DND-41 (cell line): ENCODE data around the gene GOLGA6L9.
"Not testable (repeated sequence)": the region's sequence is repeated elsewhere in the genome, so short reads cannot be mapped to it uniquely, and the experiment has no call there.

ENCODE experiments used
- ATAC-seq: fragments of 200-7000 bp; cut with Tn5 transposase; 3 replicates; pipeline ENCODE4 v1.9.1; 2021; ENCODE audit warnings: low read depth; ENCODE audit not compliant: insufficient read depth
- DNase-seq: peaks from one replicate; pipeline ENCODE4 v3.0.0-alpha.2; 2020
- H2AFZ ChIP-seq: 2 replicates; pipeline ENCODE4 v1.6.0; 2012; ENCODE audit warnings: low read depth, low read length
- H3K27ac ChIP-seq: 2 replicates; pipeline ENCODE4 v1.5.1; 2012; ENCODE audit warnings: low read length, inconsistent platforms
- H3K27me3 ChIP-seq: fragments of 200-600 bp; sonication (generic); 2 replicates; pipeline ENCODE4 v1.6.0; 2012; ENCODE audit warnings: low read length, mild to moderate bottlenecking, inconsistent platforms; ENCODE audit not compliant: insufficient read depth, poor library complexity
- H3K36me3 ChIP-seq: 2 replicates; pipeline ENCODE4 v1.5.1; 2012; ENCODE audit warnings: low read length, inconsistent platforms; ENCODE audit not compliant: insufficient read depth
- H3K4me1 ChIP-seq: 2 replicates; pipeline ENCODE4 v1.5.1; 2012; ENCODE audit warnings: mild to moderate bottlenecking, low read length; ENCODE audit not compliant: insufficient read depth
- H3K4me2 ChIP-seq: 2 replicates; pipeline ENCODE4 v1.6.0; 2012; ENCODE audit warnings: mild to moderate bottlenecking, moderate library complexity, low read length, inconsistent platforms; ENCODE audit not compliant: insufficient read depth
- H3K4me3 ChIP-seq, 2 experiments: fragments of 200-600 bp in 1 of 2; shearing (Covaris generic) in 1 of 2; 2 replicates each; pipeline ENCODE4 v1.5.1; 2012 to 2016; ENCODE audit warnings: inconsistent platforms in 2 of 2, low read length in 2 of 2, mild to moderate bottlenecking in 2 of 2, low read depth in 1 of 2, moderate library complexity in 1 of 2
- H3K79me2 ChIP-seq: 2 replicates; pipeline ENCODE4 v1.6.0; 2012; ENCODE audit warnings: low read length, inconsistent platforms; ENCODE audit not compliant: insufficient read depth
- H3K9ac ChIP-seq: 2 replicates; pipeline ENCODE4 v1.6.0; 2012; ENCODE audit warnings: low read depth, mild to moderate bottlenecking, inconsistent platforms, low read length, moderate library complexity
- H3K9me3 ChIP-seq: 2 replicates; pipeline ENCODE4 v1.5.1; 2012; ENCODE audit warnings: low read length, moderate library complexity, mild to moderate bottlenecking, inconsistent platforms; ENCODE audit not compliant: insufficient read depth, severe bottlenecking
- H4K20me1 ChIP-seq: 2 replicates; pipeline ENCODE4 v1.6.0; 2012; ENCODE audit warnings: low read length; ENCODE audit not compliant: insufficient read depth

The GOLGA6L9 gene

GRCh38 chr15:82477343-82478057, 47.9 kb downstream of the GOLGA6L9 start:
- H3K4me3 ChIP-seq, H4K20me1 ChIP-seq, H3K27me3 ChIP-seq, H3K4me1 ChIP-seq, H3K36me3 ChIP-seq, H3K4me2 ChIP-seq, H3K79me2 ChIP-seq, H3K9me3 ChIP-seq, H2AFZ ChIP-seq, ATAC-seq, DNase-seq, H3K9ac ChIP-seq, H3K27ac ChIP-seq: not testable (repeated sequence)
